Mucosa of gallbladder (tissue), 1 donor: ENCODE results near the gene MEF2A. TPM values are rescaled to one million over a fixed set of nuclear protein-coding genes. Genes with fewer than 3 reads are reported as not detected.

Experiments used
- DNase-seq: peaks from one replicate; pipeline ENCODE4 v3.0.0-alpha.2; 2020; ENCODE audit warnings: low spot score
- total RNA-seq: library from RNA; stranded (reverse); gene quantifications from one replicate; pipeline ENCODE4 v1.2.1, GENCODE V29; 2021
- donor health status: DM: no; HTN: no; CAD: no.

MEF2A gene
- total RNA-seq, 1 donor from 2014 or later = 50.6 TPM

- DNase-seq = no peak
These were observed 198.0 kb downstream of the MEF2A start for GRCh38 chr15:99763827-99764226.

GRCh38 chr15:99764522-99764921 is 198.7 kb downstream of the MEF2A start:
- DNase-seq = no peak

Other genes starting within 250 kb of the MEF2A start
- 11.6 TPM for gene LYSMD4, start 167.5 kb downstream of the MEF2A start, total RNA-seq